Activated CD4-positive, alpha-beta T cell treated with anti-CD3 and anti-CD28 coated beads for 4 hours (primary cell): Measurements from ENCODE around the gene HOXA4.

Source experiments
- DNase-seq, 2 donors: peaks; one replicate each; pipeline ENCODE4 v3.0.0-alpha.2; 2020

Gene HOXA4

DNA sequence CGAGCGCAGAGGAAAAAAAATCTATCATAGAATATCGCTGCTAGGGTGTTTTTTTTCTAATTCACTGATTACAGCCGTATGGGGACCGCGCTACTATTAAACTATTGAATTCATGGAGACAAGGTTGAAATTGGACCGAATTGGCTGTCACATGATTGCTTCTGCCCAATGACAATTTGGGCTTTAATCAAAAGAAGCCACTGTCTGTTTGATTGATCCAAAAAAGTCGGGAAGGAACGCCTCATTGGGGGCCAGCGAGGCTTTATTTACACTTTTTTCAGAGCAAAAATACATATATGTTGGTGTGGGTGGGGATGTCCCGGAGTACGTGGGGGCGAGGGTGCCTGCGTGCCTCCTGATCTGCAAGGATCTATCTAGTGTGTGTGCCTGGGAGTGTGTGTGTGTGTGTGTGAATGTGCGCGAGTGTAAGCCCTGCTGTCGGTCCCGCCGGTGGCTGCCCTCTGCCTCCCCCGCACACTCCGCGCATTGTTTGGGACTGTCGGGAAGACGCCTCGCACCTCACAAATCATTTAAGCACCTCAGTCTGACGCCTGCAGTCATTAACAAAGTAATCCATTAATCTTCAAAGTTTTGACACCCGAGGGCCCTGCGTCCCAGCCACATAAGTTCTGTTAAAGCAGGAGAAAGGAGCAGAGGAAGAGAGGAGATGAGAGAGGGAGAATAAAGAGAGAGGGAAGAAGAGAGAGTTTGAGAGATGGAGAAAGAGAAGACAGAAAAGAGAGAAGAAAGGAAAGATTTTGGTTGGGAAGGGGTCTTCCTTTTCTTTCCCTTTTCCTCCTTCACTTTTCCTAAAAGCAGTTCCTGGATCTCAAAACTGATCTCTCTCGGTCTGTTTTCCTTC lies 27.7 kb downstream of the HOXA4 start, which contains the start of gene HOXA2:
HOXA2 (minus strand) TSS at position 103 of the 862 bp plus-strand sequence. CDS start 183 bp downstream, outside the sequence.
- no peak for DNase-seq

DNA sequence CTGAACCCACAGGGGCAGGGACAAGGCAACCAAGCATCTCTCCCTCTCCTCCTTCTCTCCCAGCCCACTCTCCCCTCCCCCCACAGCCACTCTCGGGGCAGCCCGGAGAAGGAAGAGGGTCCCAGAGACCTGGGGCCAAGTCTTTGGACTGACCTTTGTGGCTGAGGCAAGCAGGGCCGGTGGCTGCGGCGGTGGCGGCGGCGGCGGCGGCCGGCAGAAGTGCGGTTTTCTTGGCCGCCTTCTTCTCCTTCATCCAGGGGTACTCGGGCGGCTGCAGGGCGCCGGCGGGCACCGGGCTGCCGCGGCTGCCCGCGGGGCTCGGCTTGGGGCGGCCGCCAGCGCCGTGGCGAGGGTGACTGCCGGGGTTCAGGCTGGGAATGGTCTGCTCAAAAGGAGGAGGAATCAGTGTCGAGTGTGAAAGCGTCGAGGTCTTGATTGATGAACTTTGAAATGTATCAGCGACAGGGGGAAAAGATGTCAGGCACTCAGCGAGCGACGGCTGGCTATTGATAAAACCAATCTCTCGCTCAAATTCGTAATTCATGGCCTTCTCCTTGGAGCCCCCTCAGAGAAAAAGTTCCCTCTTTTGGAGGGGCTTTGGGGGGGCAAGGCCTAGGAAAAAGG lies 28.5 kb downstream of the HOXA4 start:
- DNase-seq = no peak

DNA sequence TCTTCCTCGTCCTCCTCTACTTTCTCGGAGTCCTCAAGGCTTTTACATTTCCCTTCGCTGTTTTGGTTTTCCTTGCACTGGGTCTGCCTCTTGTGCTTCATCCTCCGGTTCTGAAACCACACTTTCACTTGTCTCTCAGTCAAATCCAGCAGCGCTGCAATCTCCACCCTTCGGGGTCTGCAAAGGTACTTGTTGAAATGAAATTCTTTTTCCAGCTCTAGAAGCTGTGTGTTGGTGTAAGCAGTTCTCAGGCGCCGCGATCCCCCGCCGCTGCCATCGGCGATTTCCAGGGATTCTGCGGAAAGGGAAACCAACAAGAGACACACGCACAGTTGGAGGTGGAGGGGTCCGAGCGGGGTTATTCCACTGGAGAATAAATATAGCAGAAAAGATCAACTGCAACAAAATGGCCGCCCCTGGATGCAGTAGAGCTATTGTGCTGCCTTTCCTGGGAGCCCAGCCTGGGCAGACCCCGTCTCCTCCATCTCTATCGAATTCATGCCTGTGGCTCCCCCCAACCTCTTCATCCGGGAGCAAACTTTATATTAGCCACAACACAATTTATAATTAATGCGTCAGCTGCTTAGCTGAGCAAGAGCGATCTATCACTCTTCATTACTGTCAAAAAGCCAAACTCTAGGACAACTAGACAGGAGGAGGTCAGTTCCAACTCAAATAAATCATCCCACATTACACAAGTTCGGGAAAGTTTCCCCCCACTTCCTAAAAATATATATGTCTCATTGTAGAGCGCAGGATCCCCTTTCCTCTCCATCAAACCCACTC lies 29.2 kb downstream of the HOXA4 start:
- DNase-seq = no peak

DNA sequence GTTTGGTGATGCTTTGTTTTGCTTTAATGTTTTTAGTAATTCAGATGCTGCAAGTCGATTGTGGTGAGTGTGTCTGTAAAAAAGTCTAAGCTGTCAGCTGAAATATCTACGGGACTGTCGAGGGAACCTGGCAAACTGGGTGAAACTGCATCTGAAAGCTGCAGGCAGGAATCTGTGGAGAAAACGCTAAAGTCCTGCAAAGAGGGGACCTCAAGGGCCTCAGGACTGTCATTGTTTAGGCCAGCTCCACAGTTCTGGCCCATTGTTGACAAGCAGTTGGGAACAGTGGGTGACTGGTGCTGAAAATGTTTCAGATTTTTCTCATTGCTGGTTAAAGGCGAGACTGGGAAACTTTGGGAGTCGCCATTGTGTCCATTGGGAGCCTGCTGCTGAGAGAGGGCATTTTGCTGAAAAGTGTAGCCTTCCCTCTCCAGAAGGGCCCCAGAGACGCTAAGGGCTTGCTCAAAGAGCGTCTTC lies 29.8 kb downstream of the HOXA4 start:
- no peak for DNase-seq

DNA sequence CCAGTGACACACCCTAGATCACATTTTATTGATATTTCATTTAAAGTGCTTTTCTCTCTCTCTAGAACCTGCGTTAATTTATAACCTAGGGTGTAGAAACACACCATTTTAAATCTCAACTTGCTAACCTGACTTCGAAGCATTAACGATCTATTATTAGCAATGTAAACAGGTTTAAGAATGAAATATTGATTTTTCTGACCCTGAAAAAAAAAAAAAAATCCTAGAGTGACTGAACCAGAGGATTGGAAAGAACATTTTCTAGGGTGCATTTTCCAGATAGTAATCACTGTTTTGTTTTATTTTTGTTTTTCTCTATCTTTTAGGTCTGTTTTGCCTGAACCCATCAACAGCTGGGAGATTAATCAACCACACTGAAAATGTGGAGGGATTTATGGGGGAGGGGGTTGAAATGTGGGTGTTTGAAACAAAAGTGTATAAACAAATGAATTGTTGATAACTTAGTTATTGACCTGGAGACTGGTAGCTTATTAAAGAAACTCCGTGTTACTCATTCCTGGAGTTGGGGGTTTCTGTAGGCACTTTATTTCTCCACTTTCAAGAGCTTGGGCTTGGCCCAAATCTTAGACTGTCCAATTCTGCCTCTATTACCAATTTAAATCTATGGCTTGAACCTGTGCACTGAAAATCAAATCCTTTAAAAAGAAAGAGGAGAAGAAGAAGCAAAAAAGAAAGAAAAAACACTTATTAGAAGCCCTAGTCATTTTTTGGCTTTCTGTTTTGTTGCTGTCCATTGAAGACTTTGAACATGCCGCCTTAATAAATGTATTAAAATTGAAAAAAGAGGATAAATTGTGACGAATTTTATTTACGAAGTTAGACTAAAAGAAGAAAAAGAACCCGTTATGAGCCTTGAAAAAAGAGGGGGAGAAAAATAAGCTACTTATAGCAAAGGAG lies 30.8 kb downstream of the HOXA4 start:
- no peak for DNase-seq

DNA sequence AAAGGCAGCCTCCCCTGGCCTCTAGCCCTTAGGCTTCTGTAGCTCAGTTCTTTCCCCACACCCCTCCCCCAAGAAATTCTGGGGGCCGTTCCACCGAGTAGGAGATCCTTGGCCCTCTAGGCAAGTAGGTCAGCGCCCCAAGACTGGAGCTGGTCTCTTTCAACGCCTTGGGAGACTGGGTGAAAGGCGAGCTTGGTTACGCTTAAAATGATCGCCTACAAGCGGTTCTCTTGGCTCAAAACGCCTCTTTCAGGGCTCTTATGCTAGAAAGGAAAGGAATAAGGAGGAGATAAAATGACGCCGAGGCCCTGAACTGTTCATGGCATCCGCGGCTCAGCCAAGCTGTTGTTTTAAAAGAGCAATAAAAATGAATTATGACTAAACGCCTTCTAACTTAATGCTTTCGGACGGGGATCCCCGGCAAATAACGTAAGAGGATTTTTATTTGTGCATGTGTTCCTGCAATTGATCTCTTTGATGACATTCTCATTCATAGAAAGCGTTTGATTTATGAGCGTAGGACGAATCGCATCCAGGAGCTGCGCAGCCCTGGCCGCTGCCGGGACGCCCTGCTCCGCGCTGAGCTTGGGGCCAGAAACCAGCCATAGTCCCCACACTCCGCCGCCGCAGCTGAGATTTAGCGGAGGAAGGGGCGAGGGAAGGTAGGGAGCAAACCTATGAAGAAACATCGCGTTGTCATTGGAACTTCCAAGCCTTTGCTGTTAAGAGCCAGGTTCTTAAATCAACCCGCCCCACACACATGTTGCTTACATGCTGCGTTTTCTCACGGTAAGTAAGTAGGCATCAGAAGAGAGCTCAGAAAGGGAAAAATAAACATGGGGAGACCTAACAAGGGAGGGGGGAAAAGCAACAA lies 31.7 kb downstream of the HOXA4 start:
- DNase-seq = no peak

DNA sequence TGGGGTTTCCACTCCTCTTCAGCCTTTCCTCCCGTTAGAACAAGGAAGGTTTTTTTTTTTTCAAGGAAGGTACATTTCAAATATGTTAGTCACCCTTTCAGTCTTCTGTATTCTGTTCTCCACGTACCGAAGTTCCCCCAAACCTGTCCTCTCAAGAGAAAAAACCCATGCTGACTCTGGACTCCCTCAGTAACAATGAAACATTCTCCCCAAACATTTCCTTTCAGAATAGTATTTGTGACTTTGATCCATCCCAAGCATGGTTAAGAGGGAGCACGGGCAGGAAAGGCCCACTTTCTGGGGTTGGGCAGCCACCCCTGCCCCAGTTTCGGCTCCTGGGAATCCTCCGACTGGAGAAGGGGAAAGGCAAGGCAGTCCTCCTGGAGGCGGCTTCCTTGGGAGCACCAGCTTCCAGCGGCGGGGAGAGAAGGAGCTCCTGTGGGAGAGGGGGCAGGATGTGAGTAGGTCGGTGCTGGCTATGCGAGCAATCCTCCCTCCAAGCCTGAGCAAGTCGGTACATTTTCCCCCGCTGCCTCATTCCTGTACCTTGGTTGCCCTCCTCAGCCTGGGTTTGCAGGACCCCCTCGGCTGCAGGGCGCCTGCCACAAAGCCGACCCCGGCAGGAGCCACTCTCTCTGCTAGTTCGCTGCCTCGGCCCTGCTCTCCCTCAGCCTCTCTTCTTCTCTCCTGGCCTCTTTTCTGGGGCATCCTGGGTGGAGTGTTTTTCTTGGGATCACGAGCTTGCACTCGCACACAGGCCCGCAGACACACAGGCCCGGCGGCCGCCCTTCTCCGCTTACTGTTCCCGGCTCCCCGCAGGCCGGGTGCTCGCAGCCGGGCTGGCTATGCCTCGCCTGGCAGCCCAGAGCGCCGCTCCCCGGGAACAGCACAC lies 32.6 kb downstream of the HOXA4 start:
- DNase-seq = no peak

DNA sequence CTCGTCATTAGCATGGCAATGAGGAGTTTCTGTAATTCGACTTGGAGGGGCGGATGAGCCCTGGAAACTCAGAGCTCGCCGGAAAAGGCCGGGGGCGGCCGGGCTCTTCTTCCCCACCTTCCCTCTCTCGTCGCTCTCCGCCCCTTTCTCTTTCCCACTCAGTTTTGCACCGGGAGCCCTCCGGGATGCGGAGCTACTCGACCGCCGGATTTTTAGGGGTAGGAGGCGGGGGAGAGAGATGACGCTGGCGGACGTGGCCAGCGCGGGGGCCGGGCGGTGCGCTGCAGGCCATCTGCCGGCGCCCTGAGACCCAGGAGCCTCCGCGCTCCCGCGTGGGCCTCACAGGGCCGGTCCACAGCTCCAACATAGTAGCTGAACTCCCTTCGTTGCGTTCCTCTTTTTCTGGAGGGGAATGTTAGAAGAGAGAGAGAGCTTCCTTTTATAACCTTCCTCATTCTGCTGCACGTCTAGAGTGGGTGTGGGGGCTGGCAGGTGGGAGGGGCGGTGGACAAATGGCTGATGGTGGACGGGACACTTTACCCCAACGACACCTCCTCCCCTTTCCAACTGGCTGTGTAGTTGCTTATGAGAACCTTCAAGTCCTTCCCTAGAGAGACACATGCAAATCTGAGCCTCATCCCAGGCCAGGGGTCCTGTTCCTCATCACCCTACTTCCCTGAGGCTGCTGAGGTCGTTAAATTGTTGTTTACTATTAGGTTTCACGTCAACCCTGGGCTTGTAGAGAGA lies 33.6 kb downstream of the HOXA4 start:
- no peak for DNase-seq

DNA sequence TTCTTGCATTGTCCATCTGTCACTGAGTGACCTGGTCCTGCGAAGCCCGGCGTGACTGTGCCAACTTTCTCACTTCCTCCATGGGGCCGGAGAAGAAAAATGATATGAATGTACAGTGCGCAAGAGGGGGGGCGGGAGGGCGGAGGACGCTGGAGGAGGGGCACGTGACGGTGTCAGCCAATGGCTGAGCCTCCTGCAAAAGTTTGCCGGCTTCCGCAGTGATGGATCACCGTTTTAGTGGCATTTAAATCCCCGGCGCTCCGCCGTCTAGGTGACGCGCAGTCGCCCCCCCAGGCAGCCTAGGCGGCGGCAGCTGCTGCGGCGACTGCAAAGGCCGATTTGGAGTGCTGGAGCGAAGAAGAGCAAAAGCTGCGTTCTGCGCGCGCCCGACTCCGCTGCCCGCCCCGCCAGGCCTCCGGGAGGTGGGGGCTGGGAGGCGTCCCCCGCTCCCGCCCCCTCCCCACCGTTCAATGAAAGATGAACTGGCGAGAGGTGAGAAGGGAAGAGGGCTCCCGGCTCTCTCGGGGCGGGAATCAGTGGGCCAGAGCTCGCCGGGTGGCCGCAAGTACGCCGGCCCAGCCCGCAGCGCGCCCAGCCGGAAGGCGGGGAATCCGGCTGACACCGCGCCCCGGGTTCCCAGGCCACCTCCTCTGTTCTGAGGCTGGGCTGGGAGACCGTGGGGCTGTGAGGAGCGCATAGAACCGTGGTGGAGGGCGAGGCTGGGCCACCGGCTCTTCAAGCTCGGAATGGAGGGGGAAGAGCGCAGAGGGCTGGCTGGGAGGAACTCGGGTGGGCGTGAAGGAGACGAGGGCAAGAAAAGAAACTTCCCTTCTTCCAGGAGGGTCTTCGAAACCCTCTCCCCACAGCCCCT lies 34.4 kb downstream of the HOXA4 start, which contains the start of gene HOXA1:
HOXA1 (minus strand) TSS at position 104 of the 871 bp plus-strand sequence; CDS start at position 16, 88 bp downstream.
- peak; percentile 63 to 72 for DNase-seq

DNA sequence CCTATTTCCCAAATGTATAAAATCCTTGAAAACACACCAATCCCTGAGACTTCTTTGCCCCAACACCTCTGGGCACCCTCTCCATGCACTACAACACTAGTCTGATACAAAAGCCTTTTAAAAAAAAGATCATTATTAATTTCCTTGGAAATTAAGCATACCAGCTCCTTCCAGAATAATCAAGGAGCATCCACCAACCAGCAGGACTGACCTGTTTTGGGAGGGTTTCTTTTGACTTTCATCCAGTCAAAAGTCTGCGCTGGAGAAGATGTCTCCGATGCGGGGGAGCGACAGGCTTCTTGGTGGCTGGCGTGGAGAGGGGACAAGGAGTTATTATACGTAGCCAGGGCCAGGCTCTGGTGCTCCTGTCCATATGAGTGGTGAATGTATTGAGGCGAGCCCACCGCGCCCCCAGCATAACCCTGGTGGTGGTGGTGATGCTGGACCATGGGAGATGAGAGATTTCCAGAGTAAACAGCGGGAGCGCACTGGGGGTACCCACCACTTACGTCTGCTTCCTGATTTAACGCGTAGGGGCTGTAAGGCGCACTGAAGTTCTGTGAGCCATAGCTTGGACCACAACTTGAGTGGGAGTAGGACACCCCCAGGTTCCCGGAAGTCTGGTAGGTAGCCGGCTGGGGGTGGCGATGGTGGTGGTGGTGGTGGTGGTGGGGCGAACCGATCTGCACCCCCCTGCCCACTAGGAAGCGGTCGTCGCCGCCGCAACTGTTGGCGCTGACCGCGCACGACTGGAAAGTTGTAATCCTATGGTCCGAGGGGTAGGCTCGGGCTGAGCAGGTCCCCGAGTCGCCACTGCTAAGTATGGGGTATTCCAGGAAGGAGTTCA lies 35.3 kb downstream of the HOXA4 start:
- DNase-seq = peak; percentile 4 to 29

DNA sequence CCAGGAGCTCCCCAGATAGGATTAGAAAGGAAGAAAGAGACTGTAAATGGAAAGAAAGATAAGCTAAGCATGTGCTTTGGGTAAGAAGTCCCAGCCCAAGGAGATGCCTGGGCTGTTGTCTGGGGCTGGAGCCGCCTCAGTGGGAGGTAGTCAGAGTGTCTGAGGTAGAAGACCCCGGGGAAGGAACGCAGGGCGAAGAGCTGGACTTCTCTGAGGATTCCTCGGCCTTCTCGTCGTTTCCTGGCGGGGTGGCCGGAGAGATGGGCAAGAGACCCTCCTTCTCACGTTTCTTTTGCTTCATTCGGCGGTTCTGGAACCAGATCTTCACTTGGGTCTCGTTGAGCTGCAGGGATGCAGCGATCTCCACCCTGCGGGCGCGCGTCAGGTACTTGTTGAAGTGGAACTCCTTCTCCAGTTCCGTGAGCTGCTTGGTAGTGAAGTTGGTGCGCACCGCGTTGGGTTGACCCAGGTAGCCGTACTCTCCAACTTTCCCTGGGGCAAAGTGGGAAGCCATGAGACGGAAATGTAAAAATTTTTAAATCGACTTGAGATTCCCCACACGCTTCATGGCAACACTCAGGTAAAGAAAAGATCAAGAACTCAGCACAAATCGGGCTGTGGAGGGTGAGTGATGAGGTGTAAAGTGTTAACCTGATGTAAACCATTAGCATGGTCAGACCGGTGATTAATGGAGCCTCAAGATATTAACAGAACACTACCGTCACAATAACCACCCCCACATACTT lies 36.1 kb downstream of the HOXA4 start:
- DNase-seq = no peak

DNA sequence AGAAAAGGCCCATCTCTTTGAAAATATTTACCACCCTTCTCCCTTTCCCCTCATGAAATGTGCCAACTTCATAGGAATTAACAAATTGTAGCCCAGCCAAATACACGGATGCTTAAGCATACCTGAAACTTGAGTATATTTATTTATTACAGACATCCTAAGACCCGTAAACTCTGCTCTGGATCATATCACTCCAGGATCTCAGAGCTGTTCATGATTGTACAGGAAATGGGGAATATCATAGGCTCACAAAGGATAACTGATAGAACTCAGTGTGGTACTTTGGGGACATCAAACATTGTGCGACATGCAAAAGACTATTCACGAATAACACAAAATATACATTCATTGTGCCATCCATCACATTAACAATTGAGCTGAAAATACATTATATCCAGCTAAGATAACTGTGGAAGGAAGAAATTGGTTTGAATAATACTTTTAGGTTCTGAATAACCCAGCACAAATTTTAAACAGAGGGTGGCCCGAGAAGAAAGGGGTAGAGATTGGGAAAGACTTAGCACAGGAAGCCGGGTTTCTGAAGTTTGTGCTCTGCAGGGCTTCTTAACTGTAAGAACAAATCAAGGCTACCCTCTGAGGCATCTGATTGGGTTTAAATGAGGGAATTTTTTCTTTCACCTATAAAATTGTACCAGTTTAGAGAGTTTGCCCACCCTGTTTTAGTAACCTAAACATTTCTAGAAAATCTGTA lies 37.2 kb downstream of the HOXA4 start:
- DNase-seq = no peak

DNA sequence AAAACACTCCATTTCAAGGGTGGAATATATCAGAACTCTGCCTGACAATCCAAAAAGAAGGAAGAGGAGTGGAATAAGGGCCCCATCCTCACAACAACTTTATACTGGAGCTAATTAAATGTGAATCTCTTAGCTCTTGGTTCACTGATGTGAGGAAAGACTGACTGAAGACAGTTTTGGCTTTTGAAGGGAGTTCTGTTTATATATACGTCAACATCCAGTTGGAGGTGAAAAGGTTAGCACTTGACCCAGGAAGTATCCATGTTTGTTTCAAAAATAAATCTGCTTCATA lies 37.8 kb downstream of the HOXA4 start:
- no peak for DNase-seq

DNA sequence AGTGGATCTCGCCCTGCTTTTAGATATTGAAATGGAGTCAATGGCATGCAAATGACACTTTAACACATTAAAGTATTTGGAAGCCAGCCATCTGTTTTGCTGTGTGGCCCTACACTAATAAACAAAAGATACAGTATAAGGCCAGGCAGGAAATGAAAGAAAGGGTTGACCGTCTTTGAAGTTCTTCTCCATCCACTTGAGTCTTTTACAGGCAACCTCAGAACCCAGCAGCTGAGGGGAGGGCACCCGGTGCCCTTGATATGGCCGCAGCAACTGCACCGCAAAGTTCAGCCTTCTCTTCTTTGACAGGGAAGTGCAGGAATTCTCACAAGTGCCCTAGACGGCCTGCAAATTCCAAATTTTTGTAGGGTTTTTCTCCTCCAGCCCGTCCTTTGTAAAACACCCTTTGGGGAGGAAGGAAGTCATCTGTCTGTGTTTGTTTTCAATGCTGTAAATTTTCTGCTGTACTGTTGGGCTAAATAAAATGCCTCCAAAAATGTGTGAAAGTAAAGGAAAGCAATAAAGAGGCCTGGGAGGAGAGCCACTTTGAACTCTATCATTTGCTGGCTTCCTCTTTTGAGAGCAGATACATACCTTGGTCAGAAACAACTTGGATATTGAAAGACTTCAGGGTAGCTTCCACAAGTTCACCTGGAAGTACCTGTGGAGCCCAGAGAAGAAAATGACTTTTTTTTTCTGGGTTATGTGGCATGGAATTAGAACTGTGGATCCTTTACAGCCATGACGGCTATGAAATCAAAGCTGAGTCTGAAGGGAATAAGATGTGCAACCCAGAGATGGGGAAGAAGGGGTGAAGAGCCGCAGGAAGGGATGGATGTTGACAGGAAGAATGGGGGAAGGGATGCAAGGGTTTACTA lies 38.4 kb downstream of the HOXA4 start:
- no peak for DNase-seq

DNA sequence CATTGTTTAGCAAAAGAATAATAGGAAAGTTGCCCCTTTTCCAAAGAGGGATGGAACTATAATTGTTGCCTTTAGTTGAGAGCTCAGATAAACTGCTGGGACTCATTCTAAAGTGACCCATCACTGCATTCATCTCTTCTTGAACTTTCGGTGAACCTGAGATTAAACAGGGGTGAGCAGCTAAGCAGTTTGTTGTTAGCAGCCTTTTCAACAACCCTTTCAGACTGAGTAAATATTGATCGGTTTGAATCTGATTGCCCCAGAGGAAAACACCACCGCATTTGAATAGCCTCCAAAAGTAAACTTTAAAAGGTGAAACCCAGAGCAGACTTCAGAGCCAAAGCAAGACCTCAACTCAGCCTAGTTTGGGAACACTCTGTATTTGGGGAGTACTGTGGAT lies 39.5 kb downstream of the HOXA4 start:
- DNase-seq = no peak
